ENCODE results near the gene SLC22A4. TPM values are rescaled to one million over a fixed set of nuclear protein-coding genes. Genes with fewer than 3 reads are reported as not detected.

Gene SLC22A4
- total RNA-seq, 1 donor from 2014 or later = 0.06 TPM

DNA sequence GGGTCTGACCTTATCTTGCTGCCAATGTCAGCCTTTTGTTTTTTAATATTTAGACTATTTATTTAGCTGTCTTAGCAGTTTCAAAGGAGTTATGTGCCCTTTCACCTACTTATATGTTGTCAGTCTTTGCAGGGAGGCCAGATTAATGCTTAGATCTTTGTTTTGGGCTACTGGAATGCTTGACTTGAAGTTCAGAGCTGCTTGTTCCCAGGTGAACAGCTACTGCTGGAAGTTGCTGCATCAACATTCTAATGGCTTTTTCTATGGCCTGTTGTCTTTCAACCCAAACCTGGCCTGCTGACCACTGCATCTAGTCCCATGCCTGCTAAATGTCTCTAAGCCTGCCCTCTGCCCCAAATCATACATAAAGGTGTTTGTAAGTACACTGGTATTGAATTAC, 78.3 kb downstream of the SLC22A4 start:
- Mint-ChIP-seq H3K4me3 (no peak overlapping the region), H3K9me3 (no peaks in the 10 kb centered on the region), H3K36me3 (no peaks in the 10 kb centered on the region), H3K27ac (no peak overlapping the region), H3K27me3 (ENCODE audit: insufficient read depth, low read depth) (peaks cover 4% of the 10 kb centered on the region), H3K4me1 (peaks cover 8% of the 10 kb centered on the region)
- no peak for DNase-seq (ENCODE audit: low spot score)
- Histone ChIP-seq H3K9me3 (ENCODE audit: low read depth) (no peaks in the 10 kb centered on the region), H3K27me3 (peaks cover 37% of the 10 kb centered on the region), H2AFZ (replicated peaks) (no peak overlapping the region), H4K20me1 (ENCODE audit: low read depth) (no peaks in the 10 kb centered on the region), H3K27ac (no peak overlapping the region), H3F3A (ENCODE audit: low read depth) (peaks cover 9% of the 10 kb centered on the region), H3K4me2 (no peak overlapping the region), H3K79me2 (ENCODE audit: low read depth) (no peaks in the 10 kb centered on the region), H3K4me1 (peaks cover 11% of the 10 kb centered on the region), H3K9ac (no peak overlapping the region), H3K4me3 (no peak overlapping the region), H3K36me3 (no peaks in the 10 kb centered on the region)
- TF ChIP-seq EZH2 (IDR thresholded peaks at IDR 0.05) = no peak
- TF ChIP-seq, protein P1, sequence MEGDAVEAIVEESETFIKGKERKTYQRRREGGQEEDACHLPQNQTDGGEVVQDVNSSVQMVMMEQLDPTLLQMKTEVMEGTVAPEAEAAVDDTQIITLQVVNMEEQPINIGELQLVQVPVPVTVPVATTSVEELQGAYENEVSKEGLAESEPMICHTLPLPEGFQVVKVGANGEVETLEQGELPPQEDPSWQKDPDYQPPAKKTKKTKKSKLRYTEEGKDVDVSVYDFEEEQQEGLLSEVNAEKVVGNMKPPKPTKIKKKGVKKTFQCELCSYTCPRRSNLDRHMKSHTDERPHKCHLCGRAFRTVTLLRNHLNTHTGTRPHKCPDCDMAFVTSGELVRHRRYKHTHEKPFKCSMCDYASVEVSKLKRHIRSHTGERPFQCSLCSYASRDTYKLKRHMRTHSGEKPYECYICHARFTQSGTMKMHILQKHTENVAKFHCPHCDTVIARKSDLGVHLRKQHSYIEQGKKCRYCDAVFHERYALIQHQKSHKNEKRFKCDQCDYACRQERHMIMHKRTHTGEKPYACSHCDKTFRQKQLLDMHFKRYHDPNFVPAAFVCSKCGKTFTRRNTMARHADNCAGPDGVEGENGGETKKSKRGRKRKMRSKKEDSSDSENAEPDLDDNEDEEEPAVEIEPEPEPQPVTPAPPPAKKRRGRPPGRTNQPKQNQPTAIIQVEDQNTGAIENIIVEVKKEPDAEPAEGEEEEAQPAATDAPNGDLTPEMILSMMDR (IDR thresholded peaks at IDR 0.05) = no peak
- TF ChIP-seq EZH2phosphoT487 (IDR thresholded peaks at IDR 0.05) = no peak

DNA sequence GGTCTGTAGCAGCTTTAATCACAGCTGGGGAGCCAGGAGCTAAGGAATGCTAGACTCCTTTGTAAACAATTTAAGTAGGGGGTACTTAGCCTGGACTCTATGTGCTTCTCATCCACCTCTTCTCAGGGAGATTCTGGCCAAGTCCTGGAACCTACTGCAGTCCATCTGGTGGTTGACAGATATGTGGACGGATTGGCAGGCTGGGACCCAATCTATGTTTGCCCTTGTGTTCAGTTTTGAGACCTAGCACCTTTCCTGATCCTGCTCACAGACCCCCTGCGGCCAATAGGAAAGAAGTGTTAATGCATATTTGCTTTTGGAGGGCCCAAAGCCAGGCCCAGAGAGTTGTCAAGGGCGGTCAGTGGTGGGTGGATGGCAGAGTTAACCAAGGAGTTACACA, 81.8 kb downstream of the SLC22A4 start:
- no peaks in the 10 kb centered on the region for H3K4me1 ChIP-seq
- H3K27ac Mint-ChIP-seq = no peak overlapping the region
- H3K36me3 ChIP-seq = no peaks in the 10 kb centered on the region
- peaks cover 10% of the 10 kb centered on the region for H3K27me3 ChIP-seq
- H3K4me3 Mint-ChIP-seq = no peak overlapping the region
- no peaks in the 10 kb centered on the region for H3K9me3 Mint-ChIP-seq
- H4K20me1 ChIP-seq (ENCODE audit: low read depth) = no peaks in the 10 kb centered on the region
- H3K9me3 ChIP-seq (ENCODE audit: low read depth) = no peaks in the 10 kb centered on the region
- H3K9ac ChIP-seq = no peak overlapping the region
- H3F3A ChIP-seq (ENCODE audit: low read depth) = no peaks in the 10 kb centered on the region
- DNase-seq (ENCODE audit: low spot score) = no peak
- H3K4me3 ChIP-seq = no peak overlapping the region
- TF ChIP-seq EZH2 (IDR thresholded peaks at IDR 0.05) = no peak
- no peak for TF ChIP-seq EZH2phosphoT487 (IDR thresholded peaks at IDR 0.05)
- TF ChIP-seq, protein P1 (IDR thresholded peaks at IDR 0.05) = no peak
- no peaks in the 10 kb centered on the region for H3K27me3 Mint-ChIP-seq (ENCODE audit: insufficient read depth, low read depth)
- H3K4me1 Mint-ChIP-seq = no peaks in the 10 kb centered on the region
- H3K4me2 ChIP-seq = no peak overlapping the region
- H3K36me3 Mint-ChIP-seq = no peaks in the 10 kb centered on the region
- no peaks in the 10 kb centered on the region for H3K79me2 ChIP-seq (ENCODE audit: low read depth)
- no peak overlapping the region for H2AFZ ChIP-seq (replicated peaks)
- no peak overlapping the region for H3K27ac ChIP-seq

DNA sequence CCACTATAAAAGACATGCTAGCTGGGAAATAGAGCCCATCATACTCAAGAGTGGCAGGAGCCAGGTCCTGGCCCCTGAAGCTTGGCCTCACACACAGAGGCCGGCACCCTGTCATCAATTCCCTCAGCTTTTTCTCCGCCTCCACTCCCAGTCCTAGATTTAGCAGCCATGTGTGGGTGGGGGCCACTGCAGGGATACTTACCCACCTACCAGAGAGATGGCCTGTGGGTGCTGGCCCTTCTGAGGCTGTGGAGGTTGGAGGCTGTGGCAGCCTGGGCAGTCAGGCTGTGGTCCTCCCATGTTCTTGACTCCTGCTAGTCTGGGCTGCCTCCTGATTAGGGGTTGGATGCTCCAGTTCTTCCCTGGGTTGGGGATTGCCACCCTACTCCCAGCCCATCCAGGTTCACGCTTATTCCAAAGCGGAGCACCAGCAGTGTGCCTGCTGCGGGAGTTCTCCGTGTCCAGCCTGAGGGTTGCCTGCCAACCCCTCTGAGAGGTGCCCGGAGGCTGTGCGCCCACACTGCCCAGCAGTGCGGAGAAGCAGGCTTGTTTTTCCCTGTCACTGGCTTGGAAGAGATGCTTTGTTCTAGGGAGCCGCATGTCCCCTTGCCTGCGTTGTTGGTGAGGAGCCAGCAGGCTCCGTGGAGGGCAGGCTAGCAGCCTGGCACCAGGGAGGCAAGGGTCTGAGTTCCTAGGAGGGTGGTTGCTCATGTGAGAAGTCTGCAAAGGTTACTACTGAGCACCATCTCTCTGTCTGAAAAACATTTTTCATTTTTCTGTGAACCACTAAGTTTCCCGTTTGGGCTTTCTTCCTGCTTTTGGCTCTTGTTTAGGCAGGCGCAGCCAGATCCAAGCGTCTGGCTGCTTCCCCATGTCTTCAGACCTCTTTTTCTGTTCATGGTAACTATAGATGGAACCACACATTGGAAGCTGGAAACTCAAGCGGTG, 82.8 kb downstream of the SLC22A4 start:
- H4K20me1 ChIP-seq (ENCODE audit: low read depth) = no peaks in the 10 kb centered on the region
- no peaks in the 10 kb centered on the region for H3K27me3 Mint-ChIP-seq (ENCODE audit: insufficient read depth, low read depth)
- no peak overlapping the region for H3K4me3 ChIP-seq
- no peaks in the 10 kb centered on the region for H3K36me3 ChIP-seq
- H3K27ac Mint-ChIP-seq = no peak overlapping the region
- H2AFZ ChIP-seq (replicated peaks) = no peak overlapping the region
- no peaks in the 10 kb centered on the region for H3K79me2 ChIP-seq (ENCODE audit: low read depth)
- no peak for DNase-seq (ENCODE audit: low spot score)
- H3K4me1 ChIP-seq = no peaks in the 10 kb centered on the region
- H3K9me3 ChIP-seq (ENCODE audit: low read depth) = no peaks in the 10 kb centered on the region
- H3K4me2 ChIP-seq = no peak overlapping the region
- no peaks in the 10 kb centered on the region for H3K36me3 Mint-ChIP-seq
- no peaks in the 10 kb centered on the region for H3K27me3 ChIP-seq
- H3K27ac ChIP-seq = no peak overlapping the region
- H3K9ac ChIP-seq = no peak overlapping the region
- no peaks in the 10 kb centered on the region for H3K9me3 Mint-ChIP-seq
- TF ChIP-seq EZH2phosphoT487 (IDR thresholded peaks at IDR 0.05) (no peak), EZH2 (IDR thresholded peaks at IDR 0.05) (no peak)
- TF ChIP-seq, protein P1 (IDR thresholded peaks at IDR 0.05) = no peak
- H3F3A ChIP-seq (ENCODE audit: low read depth) = no peaks in the 10 kb centered on the region
- H3K4me3 Mint-ChIP-seq = no peak overlapping the region
- no peaks in the 10 kb centered on the region for H3K4me1 Mint-ChIP-seq
